Activated CD4-positive, alpha-beta T cell treated with anti-CD3 and anti-CD28 coated beads for 4 hours (primary cell): ENCODE results near the gene OR4K15.
A peak's percentile ranks its signal among the peaks of the same experiment; 100 is the strongest.
"Not testable (repeated sequence)": the region's sequence is repeated elsewhere in the genome, so short reads cannot be mapped to it uniquely, and the experiment has no call there.

Experiments
- DNase-seq, 2 donors: peaks; one replicate each; pipeline ENCODE4 v3.0.0-alpha.2; 2020

The OR4K15 gene

GRCh38 chr14:19975291-19975690 lies at the start of gene OR4K15:
Gene OR4K15, plus strand, starts transcription at chr14:19975591. Its CDS starts 0 bp downstream, at chr14:19975591.
- DNase-seq: no peak

GRCh38 chr14:19930617-19931016 lies 44.8 kb upstream of the OR4K15 start, which contains the start of gene OR4K1:
Gene OR4K1, plus strand, starts transcription at chr14:19930917. Its CDS starts 4,750 bp downstream, at chr14:19935667.
- no peak for DNase-seq

GRCh38 chr14:19941668-19942067 lies 33.7 kb upstream of the OR4K15 start:
- no peak for DNase-seq

GRCh38 chr14:19947413-19948090 lies 27.8 kb upstream of the OR4K15 start:
- DNase-seq: no peak

DNA sequence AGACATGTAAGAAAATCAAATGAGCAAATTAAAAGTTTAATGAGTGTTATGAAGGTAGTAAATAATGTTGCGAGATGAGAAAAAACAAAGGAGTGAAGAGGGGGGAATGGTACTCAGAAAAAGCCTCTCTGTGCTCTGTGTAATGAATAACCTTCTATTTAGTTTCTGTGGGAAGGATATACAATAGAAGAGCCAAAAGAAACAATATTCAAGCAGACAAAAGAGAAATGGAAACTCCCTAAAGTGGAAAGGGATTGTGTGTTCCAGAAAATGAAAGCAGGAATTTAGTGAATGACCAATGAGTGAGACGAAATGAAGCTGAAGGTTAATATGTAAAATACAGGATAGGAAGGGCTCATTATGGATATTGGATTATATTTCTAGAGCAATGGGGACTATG lies 26.2 kb upstream of the OR4K15 start:
- no peak for DNase-seq

DNA sequence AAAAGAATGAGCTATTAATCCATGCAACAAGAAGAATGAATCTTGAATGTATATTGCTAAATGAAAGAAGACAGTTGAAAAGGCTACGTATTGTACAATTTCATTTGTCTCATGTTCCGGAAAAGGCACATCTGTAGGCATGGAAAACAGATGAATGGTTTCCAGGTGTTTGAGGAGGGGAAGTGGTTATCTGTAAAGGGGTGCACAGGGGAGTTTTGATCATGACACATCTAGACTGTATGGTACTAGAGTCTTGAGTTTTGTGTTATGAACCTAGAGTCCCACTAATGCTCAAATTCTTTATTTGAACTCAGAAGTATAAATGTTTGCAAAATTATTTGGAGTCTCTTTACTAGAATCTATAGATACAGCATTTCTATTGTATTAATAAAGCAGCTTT lies 5.7 kb upstream of the OR4K15 start:
- not testable (repeated sequence) for DNase-seq

DNA sequence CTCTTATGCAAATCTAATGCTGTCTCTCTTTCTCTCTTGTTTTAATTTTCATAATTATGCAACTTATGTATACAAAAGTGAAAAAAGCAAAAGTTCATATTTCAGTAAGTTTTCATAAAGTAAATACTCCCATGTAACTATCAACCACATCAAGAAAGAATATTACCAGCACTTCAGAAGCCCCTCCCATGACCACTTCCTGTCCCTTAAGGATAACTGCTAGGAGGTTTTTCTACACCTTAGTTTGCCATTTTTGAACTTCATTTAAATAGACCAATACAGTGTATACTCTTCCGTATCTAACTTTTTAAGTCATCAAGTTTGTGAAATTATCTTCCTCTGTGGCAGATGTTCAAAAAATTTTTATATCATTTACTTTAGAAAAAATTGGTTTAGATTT lies 547 bp upstream of the OR4K15 start:
- DNase-seq: peak; percentile 2

- no peak for DNase-seq
Measured at GRCh38 chr14:19993438-19993837, 18.0 kb downstream of the OR4K15 start.

GRCh38 chr14:20001863-20002262 lies 26.5 kb downstream of the OR4K15 start, which contains the start of gene OR4Q2:
Gene OR4Q2, plus strand, starts transcription at chr14:20002163.
- no peak for DNase-seq

DNA sequence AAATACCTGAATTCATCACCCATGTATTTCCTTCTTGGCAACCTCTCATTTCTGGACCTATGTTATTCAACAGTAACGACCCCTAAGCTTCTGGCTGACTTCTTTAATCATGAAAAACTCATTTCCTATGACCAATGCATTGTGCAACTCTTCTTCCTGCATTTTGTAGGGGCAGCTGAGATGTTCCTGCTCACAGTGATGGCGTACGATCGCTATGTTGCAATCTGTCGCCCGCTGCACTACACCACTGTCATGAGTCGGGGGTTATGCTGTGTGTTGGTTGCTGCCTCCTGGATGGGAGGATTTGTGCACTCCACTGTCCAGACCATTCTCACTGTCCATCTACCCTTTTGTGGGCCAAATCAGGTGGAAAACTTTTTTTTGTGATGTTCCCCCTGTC lies 26.9 kb downstream of the OR4K15 start:
- no peak for DNase-seq

- no peak for DNase-seq
Measured at GRCh38 chr14:20008156-20008555, 32.8 kb downstream of the OR4K15 start.

DNA sequence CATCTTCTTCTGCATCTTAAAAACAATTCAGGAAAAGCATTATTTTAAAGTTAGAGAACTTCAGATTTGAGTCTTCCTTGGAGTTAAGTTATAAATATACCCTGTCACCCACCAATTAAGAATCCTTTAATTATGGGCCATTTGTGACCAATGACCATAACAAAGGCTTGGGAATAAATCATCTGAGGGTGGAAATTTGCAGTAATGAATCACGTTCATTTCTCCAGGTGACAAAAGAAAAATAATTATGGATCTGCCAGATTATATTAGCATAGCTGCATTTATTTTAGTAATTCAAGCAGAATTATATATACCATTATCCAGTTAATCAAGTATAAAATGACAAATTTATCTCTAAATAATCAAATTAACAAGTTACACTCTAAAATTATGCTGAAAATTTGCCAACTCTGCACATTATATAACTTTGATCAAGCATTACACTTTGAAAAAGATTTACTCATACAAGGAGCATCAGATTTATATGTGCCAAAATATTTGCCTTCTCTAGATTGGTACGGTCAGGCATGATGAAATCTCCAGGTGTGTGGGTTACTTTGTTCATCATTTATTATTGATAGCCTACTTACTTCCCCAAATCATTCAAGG lies 44.0 kb downstream of the OR4K15 start, which contains the start of gene OR4K14:
Gene OR4K14, minus strand, starts transcription at position 51 of the 609 bp plus-strand sequence. CDS start 4,114 bp downstream, outside the sequence.
- no peak for DNase-seq
